GM12891 (cell line): ENCODE results near the gene PCDHGA3.

ENCODE experiments used
- POLR2A ChIP-seq: IDR thresholded peaks from 2 replicates; pipeline ENCODE4 v1.6.1; 2011; ENCODE audit warnings: low read depth, low read length, control low read depth
- POLR2AphosphoS5 ChIP-seq: IDR thresholded peaks from 2 replicates; pipeline ENCODE4 v1.6.1; 2011; ENCODE audit warnings: low read depth, low read length, control low read depth
- SPI1 ChIP-seq: IDR thresholded peaks from 2 replicates; pipeline ENCODE4 v1.6.1; 2011; ENCODE audit warnings: low read depth, low read length, control low read depth
- TAF1 ChIP-seq: IDR thresholded peaks from 2 replicates; pipeline ENCODE4 v1.6.1; 2011; ENCODE audit warnings: low read depth, low read length, control low read depth

DNA sequence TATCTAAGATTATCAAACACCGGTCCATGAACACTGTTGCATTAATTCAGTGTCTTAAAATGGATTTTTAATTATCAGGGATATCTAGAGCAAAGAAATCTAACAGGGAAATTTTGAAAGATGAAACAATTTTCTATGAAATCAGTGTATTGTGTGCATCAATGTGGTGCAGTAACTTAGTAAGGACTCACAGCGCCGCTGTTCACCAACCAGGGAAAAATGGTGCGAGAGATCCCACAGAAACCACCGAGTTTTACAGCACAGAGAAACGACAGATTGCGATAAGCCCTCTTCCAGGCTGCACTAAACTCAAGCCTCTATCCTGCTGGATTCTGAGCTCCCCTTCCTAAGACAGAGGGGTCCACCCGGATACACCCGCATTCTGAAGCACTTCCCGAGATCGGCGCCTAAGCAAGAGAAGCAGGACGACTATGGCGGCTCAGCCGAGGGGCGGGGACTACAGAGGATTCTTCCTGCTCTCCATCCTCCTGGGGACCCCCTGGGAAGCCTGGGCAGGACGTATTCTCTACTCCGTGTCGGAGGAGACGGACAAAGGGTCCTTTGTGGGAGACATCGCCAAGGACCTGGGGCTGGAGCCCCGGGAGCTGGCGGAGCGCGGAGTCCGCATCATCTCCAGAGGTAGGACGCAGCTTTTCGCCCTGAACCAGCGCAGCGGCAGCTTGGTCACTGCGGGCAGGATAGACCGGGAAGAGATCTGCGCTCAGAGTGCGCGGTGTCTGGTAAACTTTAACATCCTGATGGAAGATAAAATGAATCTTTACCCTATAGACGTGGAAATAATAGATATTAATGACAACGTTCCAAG, 39.1 kb downstream of the PCDHGA3 start, which contains the start of gene PCDHGA7:
- TF ChIP-seq POLR2A (no peak), POLR2AphosphoS5 (no peak), SPI1 (no peak), TAF1 (no peak)
